Measurements from ENCODE around the gene DUSP10.
A peak's percentile ranks its signal among the peaks of the same experiment; 100 is the strongest.

The DUSP10 gene

GRCh38 chr1:221714227-221715152 lies 27.4 kb downstream of the DUSP10 start:
- no peak for DNase-seq (ENCODE audit: low read depth)
- no peak for TF ChIP-seq CTCF (conservative IDR thresholded peaks at IDR 0.05; ENCODE audit: low read length)
- H3K4me3 ChIP-seq (ENCODE audit: low read length): no peak overlapping the region

GRCh38 chr1:221712776-221713431 lies 29.0 kb downstream of the DUSP10 start:
- H3K4me3 ChIP-seq (ENCODE audit: low read length): no peak overlapping the region
- TF ChIP-seq CTCF (conservative IDR thresholded peaks at IDR 0.05; ENCODE audit: low read length): no peak
- peak; percentile 19 for DNase-seq (ENCODE audit: low read depth)

GRCh38 chr1:221712198-221712684 lies 29.6 kb downstream of the DUSP10 start:
- TF ChIP-seq CTCF (conservative IDR thresholded peaks at IDR 0.05; ENCODE audit: low read length): no peak
- H3K4me3 ChIP-seq (ENCODE audit: low read length): no peak overlapping the region
- peak; percentile 83 for DNase-seq (ENCODE audit: low read depth)

GRCh38 chr1:221711656-221712055 lies 30.2 kb downstream of the DUSP10 start:
- TF ChIP-seq CTCF (conservative IDR thresholded peaks at IDR 0.05; ENCODE audit: low read length): no peak
- no peak overlapping the region for H3K4me3 ChIP-seq (ENCODE audit: low read length)
- no peak for DNase-seq (ENCODE audit: low read depth)

- no peak overlapping the region for H3K4me3 ChIP-seq (ENCODE audit: low read length)
- no peak for TF ChIP-seq CTCF (conservative IDR thresholded peaks at IDR 0.05; ENCODE audit: low read length)
- no peak for DNase-seq (ENCODE audit: low read depth)
Measured at GRCh38 chr1:221711063-221711577, 30.8 kb downstream of the DUSP10 start.

- no peak for TF ChIP-seq CTCF (conservative IDR thresholded peaks at IDR 0.05; ENCODE audit: low read length)
- no peak overlapping the region for H3K4me3 ChIP-seq (ENCODE audit: low read length)
- no peak for DNase-seq (ENCODE audit: low read depth)
Measured at GRCh38 chr1:221709854-221710253, 32.0 kb downstream of the DUSP10 start.
